HG03159 (cell line): ENCODE data around the gene CEMIP.

Source experiments
- ATAC-seq: cut with Tn5 transposase; IDR thresholded peaks from one replicate; pipeline ENCODE4 v1.9.1; 2021; ENCODE audit warnings: mild to moderate bottlenecking, moderate library complexity; ENCODE audit not compliant: unreplicated experiment

CEMIP gene

DNA sequence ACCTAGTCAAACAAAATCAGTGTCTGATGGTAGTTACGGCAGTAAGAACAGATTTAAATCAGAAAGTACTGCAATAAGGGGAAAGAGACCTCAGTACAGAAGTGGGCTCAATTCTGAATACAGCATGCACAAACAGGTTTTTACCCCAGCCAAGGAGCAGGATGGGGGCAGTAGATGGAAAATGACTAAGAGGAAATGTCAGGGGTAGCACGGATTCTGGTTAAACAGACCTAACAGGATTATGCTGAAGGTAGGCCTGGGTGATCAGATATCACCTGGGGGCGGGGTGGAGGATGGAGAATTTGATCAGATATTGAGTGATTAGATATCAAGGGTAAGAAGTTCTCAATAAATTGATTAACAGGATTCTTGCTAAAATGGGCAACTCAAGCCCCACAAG, 191.5 kb downstream of the CEMIP start:
- ATAC-seq = no peak

DNA sequence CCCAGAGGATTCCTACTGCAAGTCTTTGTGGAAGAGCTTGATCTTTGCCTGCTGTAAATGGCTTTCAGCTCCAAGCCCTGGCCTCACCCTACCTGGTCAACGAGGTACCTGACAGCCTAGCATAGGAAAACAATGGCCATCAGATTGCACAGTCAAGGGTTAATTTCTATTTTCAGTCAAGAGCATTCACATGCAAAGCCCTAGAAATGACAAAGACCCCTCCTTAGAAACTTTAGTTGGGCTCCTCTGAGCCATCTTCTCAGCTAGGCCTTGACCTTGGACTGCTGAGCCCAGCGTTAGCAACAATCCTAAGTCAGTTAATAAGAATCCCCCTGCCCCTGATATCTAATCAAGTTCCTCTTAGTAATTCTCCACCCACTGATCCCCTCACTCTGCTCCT, 192.0 kb downstream of the CEMIP start:
- ATAC-seq = no peak

DNA sequence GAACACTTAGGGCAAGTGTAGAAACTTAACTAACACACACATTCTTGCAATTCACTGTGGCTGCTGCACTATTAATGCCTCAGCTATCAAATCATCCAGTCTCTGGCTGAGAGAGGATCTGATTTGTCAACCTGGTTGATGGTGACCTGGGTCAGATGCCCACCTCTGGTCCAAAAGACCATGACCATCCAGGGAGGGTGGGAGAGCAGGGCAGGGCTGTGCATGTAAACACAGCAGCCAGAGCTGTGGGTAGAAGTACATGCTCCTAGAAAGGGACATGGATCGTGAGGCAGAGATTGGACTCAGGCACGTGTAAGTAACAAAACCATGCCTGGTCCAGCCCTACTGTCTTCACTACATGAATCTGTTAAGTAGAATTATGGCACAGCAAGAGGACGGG, 193.1 kb downstream of the CEMIP start:
- ATAC-seq = no peak

DNA sequence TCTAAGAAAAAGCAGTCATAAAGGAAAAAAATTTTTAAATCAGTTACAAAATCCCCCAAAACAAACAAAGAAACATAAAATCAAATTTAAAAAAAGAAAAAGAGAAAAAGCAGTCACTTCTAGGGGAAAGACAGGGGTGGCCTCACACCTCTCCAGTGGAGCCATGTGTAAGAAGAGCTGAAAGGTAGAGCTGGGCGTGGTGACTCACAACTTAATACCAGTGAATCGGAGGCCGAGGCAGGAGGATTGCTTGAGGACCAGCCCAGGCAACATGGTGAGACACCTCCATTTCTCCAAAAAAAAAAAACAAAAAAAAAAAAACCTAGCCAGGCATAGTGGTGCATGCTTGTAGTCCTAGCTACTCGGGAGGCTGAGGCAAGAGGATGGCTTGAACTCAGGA, 195.7 kb downstream of the CEMIP start:
- no peak for ATAC-seq

DNA sequence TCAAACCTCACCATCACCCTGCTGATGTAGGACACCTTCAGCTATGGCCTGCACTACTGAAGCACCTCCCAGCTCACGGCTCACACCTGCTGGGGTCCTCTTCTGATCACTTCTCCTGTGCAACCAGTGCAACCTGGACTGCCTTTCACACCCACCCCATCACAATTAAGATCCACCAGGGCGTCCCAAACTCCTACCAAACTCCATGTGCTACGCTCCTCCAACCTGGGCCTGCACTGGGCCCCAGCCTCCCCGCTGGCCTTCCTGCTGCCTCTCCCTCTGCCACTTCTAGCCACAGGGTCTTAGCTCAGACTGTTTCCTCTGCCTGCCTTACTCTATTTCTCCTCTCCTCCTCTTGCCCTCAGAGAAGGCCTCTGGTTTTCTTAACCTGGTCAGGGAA, 197.7 kb downstream of the CEMIP start:
- ATAC-seq = no peak

DNA sequence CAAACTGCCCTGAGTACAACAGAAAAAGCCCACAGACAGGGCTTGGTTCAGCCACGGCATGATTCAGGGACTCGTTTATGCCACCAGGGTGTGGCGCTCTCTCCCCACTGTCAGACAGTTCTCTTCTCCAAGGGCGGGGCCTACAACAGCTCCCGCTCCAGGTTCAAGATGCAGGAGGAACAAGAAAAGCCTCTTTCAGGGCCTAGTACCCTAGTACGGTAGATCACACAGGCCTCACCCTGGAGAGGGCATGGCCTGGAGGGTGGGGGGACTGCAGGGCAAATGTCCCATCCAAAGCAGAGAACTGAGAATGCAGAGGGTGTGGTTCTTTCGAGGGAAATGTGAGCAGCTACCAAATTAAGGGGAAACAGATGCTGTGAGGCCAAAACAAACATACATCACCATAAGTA, 198.5 kb downstream of the CEMIP start:
- ATAC-seq = no peak

DNA sequence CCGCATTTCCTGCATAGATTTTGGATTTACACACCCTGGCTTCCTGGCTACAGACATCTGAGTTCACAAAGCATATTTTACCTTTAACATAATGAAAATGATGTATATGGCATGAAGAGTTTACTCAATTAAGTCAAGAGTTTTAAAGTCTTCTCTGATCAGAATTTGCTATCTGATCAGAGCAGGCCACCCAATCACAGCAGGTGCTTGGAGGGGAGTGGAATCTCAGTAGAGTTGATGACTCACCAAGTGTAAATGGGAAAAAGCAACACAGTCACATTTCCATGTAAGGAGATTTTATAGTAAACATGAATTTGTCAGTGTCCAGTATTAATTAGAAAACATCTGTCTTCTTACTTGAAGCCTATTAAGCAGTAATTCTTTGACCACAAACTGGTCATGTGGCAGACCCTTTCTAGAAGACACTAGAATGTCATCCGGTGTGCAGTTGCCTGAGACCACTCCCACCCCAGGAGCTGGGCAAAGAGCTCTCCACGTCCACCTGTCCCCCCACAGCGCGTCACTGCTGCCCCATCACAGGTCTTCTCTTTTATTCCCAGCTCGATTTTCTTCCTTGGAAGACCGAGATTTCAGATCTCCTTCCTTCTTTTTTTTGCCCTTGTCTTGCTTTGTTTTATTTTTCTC, 199.6 kb downstream of the CEMIP start:
- no peak for ATAC-seq

DNA sequence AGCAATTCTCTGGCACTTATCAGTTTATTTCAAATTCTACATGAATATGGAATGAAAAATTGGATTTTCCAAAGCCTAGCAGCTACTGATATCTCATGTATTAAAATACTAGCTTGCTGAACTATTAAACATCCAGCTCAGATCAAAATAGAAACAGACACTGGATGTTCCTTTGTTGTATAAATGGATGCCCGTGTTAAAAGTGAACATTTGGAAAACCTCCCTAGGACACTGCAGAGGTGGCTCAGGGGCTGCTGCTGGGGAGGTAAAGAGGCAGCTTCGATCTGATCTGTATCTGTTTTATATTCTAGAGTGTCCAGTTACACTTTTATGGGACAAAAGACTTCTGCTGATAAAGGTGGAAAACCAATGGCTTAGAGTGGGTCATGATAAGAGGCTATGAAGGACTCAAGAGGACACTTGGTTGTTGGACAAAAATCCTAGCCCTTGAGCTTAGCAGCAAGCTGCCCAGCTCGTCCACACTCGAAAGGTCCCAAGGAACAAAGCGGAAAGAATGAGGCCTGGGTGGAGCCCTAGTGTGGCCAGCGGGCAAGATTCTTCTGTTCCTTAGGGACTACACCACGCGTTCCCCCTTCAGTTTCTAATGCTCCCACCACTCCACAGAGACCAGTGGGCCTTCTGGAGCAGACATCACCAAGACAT, 200.5 kb downstream of the CEMIP start:
- ATAC-seq = no peak

DNA sequence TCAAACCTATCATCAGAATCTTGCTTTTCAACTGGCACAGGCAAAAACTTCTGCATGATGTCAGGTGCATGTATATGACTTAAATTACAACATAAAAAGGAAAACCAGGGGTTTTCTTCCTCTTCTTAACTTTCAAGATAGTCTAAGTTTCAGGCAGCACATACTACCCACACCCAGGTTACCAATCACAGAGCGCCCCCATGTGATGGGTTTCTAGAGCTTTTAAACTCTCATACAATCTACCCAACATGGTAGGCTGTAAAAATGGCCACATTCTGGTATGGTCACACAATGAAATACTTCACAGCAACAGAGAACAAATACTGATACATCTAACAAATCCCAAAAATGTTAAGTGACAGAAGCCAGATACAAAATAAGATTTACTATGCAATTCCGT, 203.0 kb downstream of the CEMIP start:
- no peak for ATAC-seq

DNA sequence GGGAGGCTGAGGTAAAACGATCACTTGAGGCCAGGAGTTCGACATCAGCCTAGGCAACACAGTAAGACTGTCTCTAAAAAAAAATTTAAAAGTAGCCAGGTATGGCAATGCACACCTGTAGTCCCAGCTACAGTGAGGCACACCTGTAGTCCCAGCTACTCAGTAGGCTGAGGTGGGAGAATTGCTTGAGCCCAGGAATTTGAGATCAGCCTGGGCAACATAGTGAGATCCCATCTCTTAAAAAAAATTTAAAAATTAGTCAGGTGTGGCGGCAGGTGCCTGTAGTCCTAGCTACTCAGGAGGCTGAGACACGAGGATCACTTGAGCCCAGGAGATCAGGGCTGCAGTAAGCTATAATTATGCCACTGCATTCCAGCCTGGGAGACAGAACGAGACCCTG, 203.7 kb downstream of the CEMIP start:
- no peak for ATAC-seq

DNA sequence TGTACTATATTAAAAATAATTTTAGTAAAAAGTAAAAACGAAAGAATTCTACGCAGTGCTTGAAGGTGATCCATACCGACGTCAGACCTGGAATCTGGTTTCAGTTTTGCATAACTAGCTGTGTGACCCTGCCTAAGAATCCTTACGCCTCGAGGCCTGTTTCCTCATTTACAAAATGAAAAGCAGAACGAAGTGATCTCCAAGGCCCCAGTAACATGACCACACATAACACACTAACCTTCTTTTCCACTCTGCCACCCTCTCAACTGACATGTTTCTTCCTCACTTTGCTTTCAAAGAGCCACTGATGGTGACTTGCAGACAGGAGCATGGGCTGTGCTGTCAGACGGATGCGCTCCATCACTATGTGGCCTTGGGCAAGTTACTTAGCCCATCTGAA, 205.7 kb downstream of the CEMIP start:
- ATAC-seq = peak; percentile 26

DNA sequence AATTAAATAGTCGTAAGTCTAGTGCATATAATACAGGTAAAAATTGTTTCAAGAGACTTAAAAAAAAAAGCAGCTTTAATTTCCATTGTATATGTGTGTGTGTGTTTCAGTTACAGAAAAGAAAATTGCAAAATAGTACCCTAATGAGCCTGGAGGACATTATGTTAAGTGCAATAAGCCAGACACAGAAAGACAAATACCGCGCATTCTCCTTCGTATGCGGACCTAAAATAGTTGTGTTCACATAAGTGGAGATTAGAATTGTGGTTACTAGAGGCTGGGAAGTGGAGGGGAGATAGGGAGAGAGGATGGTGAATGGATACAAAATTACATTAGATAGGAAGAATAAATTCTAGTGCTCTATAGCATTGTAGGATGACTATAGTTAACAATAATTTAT, 206.8 kb downstream of the CEMIP start:
- no peak for ATAC-seq

DNA sequence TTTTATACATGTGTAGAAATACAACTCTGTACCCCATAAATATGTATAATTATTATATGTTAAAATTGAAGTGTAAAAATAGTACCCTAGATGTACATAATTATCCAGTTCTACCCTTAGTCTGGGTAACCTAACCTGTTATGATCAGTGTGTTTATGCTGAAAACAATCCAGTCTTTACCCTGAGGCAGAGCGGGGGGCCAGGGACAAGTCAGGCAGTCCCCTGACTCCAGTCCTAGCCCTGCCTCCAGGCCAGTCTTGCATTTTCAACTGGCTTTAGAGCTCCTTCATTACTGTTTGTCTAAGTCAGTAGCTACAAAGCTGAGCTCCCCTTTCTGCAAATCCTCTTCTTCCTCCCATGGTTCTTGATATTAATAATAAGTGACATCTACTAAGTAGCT, 207.3 kb downstream of the CEMIP start:
- no peak for ATAC-seq

DNA sequence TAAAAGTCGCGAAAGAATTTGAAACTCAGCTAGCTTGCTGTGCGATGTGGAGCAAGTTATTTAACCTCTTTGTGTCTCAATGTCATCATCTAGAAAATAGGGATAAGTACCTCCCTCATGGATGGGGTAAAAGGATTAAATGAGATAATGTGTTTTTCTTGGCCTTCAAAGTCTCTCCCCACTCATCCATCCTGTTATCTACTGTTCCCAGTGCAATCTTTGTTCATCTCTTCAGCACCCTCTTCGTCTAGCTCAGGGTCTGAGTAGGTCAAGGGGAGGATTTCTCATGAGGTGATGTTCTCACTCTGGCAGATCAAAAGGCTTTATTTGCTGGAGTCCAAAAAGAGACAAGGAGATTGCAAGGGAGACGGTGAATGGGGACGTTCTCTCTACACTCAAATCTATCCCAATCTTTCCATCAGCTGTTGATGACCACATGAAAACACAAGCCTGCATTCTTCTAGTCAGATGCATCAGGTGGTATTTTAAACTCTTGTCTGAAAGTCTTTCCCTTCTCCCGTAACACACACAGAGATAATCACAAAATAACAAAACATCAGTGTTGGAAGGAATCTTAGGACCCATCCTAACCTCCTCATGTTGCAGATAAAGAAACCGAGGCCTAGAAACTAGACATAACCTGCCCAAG, 209.1 kb downstream of the CEMIP start:
- no peak for ATAC-seq

DNA sequence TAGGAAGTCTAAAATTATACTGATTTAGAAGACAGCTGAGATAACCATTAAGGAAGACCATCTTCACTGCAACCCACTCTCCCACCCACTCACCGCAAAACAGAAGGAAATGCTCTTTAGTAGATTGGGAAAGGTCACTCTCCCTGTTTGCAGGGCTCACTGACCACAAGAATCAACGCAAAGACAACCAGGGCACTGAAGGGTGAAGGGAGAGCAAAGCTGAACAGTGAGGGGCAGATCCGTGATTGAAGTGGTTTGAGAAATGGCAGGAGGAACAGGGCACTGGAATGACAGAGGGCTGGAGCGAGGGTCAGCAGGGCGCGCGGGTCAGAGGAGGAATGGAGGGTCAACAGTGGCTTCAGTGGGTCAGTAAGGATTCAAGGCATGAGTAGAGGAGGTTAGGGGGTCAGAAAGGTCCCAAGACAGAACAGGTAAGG, 209.9 kb downstream of the CEMIP start:
- ATAC-seq = no peak

DNA sequence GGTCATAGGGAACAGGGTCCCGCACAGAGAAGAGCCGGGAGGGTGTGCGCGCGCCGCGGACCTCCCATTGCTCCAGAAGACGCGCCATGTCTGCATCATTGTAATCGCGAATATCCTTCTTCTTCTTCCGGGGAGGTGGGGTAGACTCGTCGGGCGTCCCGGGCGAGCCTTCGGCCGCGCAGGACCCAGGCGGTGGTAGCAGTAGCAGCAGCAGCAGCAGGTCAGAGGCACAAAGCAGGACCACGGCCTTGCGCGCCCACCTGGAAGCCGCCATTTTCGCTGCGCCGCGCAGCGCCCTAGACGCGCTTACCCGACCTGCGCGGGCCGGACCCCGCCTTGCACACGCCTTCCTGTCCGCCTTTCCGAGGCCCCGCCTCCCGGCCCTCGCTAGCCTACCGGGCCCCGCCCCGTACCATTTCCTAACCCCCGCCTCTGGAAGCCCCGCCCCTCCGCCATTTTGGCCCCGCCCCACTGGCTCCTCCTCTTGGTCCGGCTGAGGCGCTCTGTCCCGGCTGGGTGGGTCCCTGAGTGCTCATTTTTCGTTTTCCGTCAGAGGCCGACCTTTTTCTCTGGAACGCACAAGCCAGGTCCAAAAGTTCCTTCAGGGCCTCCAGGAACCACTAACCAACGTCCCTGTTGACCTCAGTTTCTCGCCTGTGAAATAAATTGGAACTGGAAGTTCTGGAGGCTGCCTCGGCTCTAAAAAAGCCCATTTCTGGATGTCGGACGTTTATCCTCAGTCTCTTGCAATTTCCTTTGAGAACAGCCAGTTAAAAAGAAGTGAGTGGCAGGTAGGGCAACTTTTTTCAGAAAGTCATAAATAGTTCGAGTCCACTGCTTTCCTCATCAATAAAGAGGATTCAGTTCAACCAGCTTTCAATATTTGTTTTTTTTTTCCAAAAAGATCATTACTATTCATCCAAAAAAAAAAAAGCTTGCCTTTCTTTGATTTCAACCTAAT, 210.6 kb downstream of the CEMIP start, which contains the start of gene MESD:
Gene MESD, minus strand, starts transcription at position 302 of the 961 bp plus-strand sequence. Its CDS starts 28 bp downstream, at position 274.
- ATAC-seq = peak; percentile 90

DNA sequence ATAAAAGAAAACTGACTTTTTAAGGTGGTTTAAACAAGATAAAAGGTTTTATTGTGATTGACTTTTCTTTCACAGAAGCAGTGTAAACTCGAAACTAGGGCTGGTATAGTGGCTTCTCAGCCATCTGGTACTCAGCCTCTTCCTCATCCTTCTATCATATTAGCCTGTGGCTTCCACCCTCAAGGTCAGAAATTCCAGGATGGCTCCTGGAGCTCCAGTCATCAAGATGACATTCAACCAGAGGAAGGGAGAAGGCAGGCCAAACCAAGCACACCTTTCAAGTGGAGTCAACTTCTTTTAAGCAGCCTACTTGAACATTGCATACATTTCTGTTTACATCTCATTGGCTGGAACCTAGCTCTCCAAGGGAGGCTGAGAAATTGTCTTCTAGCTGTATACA, 211.8 kb downstream of the CEMIP start:
- no peak for ATAC-seq

DNA sequence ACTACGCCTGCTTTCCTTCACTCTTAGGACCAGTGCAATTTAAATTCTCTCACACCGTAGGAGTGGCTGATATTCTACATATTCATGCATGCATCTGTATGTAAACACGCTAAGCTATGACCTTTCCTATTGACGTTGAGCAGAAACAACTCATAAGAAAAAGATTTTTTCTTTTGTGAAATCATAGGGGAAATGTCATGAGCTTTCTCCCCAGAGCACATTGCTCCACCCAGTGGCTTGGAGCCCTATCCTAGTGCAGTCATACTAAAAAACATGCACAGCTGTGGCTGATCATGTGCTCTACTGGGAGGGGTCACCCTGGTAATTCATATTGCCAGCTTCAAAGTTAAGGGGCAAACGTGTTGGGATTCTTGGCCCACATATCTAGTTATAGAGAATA, 212.3 kb downstream of the CEMIP start:
- ATAC-seq = no peak

DNA sequence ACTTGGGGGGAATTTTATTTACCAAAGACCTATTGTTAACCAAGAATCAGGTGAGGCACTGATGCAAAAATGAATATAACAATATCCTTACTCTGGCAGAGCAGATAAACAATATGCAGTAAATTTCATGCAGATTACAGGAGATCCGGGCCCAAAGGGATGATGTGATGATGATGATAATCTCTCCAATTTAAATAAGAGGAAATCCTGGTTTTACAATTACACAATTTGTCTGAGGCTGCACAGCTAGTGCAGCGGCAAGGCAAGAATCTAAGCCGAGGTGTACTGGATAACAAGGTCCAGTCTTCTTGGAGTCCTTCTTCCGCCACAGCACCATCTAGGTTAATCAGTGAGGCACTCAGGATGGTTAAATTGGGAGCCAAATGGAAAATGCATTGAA, 212.8 kb downstream of the CEMIP start:
- no peak for ATAC-seq

DNA sequence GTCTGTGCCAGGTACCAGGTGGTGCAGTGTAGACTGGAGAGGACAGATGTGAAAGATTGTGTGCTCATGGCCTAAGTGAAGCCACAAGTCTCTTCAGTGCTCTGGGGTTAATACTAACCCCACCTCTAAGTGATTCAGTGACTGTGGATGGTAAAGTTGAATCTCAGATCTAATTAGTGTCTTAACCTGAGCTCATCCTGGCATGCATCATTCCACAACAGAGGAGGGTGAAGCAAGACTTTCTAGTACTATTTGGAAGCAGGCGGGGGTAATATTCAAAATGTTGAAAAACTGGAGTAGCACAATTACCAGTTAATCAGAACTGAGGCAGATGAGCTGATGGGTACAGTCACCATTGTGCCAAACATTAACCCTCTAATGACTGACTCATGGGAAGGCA, 213.3 kb downstream of the CEMIP start:
- no peak for ATAC-seq

DNA sequence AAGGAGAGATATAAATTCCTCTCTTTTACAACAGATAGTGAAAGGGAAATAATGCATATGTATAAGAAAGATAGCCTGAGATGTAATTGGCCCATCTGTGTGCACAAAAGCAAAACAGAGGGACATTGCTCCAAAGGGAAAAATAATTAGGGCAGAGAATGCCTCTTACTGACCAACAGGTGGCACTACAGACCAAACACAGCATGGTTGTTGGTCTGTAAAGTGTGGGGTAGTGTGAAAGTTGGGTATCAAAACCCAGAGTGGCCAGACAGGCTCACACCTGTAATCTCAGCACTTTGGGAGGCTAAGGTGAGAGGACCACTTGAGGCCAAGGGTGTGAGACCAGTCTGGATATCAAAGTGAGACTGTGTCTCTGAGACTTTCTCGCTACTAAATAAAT, 217.1 kb downstream of the CEMIP start:
- ATAC-seq = no peak
